Renal cortical epithelial cell (primary cell): ENCODE results near the gene CDC42EP4. TPM values are rescaled to one million over a fixed set of nuclear protein-coding genes. Genes with fewer than 3 reads are reported as not detected.
"Not testable (repeated sequence)": the region's sequence is repeated elsewhere in the genome, so short reads cannot be mapped to it uniquely, and the experiment has no call there.

ENCODE experiments used
- DNase-seq: peaks from one replicate; pipeline ENCODE4 v3.0.0-alpha.2; 2011; ENCODE audit warnings: low read depth
- total RNA-seq: library from RNA; depleted of rRNA; stranded (reverse); fragments of >200 nt; gene quantifications from 2 replicates; pipeline ENCODE4 v1.2.3, GENCODE V29; 2014

The CDC42EP4 gene
- total RNA-seq, 1 donor from 2014 or later: 70.2 TPM

DNA sequence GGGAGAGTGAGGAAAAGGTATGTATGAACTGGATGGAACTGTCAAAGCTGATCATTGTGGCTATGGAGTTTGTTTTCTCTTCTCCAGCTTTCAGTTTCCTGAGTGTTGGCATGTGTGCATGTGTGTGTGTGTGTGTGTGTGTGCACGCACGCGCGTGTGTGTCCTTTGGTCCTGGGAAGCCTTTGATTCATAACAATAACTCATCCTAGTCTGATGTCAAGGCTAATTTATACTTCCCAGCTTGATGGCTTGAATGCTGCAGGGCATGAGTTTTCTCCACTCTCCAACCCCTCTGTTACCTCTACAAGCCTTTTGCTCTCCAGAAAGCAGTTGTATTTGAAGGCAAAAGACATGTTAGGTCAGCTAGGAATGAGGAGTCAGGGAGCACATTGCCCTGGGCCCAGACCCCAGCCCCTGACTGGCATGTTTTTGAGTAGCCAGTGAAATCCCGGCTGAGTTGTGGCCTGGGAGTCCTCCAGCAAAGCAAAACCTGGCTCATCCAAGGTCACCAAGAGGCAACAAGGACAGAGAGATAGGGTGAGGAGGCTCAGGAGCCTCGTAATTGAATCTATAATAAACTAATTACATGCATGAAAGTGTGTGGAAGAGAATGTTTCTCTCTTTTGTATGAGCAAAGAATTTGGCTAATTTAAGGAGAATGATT lies 8.9 kb upstream of the CDC42EP4 start:
- DNase-seq: no peak

DNA sequence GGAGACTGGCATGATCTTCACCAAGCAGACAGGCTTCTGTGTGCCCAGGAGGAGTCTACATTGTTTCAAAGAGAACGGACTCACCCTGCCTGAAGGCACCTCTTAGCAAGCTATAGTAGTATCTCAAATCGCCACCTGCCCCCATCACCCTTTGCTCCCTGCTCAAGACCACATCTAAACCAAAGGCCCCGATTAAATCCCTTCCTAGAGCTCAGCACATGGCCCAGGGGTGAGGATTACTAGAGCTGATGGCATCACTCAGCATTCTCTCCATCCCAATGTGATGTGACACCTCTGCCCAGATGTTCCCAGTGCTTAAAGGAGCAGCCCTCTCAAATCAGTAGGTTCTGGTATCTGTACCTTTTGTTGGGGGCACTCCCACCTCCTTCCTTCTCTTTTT lies 8.0 kb upstream of the CDC42EP4 start:
- DNase-seq: no peak

DNA sequence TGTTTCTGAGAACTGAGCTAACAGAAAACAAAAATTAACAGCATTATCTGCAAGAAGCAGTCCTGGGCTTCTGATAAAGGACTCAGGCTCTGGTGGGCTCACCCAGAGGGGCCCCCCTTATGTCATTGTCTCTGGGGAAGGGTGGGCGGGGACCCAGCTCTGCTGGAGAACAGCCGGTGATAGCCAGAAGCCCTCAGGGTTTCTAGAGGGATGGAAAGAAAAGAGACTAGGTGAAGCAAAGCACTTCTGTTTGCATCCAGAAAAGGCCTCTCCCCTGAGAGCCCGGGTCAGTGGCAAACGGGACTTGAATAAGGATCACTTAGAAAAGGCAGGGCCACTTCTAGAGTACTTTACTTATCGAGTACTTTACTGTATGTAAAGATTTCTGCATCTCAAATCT lies 7.0 kb upstream of the CDC42EP4 start:
- DNase-seq: no peak

DNA sequence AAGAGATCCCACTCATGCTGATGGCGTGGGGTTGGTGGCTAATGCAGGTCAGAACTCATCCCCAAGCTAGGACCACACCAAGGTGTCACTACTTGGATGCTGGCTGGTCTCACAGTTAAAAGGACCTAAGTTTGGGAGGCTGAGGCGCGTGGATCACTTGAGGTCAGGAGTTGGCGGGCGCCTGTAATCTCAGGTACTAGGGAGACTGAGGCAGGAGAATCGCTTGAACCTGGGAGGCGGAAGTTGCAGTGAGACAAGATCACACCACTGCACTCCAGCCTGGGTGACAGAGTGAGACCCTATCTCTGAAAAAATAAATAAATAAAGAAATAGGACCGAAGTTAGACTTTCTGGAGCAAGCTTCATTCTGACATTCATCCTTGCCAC lies 6.6 kb upstream of the CDC42EP4 start:
- no peak for DNase-seq

DNA sequence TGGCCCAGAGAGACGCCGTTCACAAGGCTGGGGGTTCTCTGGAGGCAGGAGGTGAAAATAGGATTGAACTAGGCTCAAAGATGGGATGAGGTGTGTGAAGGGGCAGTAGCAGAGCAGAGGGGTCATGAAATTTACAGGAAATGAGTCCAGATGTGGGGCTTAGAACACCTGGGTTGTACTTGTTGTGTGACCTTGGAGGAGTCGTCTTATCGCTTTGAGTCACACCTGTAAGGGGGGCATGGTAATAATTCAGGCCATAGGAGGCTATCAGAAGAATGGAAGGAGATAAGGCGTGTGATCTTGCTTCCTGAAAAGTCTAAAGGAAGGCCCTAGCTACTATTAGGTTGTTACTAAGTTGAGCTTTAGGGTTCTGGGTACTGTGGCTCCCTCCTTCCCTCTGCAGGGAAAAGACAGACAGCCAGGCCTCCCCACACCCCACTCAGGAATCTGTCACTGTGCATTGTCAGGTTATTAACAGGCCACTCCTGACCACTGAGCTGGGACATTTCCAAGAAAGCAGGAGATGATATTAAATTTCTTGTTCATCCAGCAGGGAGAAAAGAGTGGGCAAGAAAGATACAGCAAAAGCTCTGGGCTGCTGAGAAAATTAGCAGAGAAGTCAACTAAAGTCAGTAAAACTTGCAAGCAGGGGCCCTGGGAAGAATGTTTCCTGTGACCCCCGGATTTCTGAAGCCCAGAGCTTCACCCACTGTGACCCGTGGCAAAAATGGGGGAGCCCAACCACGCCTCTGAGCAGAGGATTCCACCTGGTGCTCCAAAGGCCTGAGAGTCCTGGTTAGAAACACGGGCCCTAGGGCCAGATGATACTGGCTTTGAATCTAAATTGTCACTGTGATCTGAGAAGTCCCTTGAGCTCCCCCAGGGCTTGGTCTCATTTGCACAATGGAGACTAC lies 6.0 kb upstream of the CDC42EP4 start:
- DNase-seq: no peak

DNA sequence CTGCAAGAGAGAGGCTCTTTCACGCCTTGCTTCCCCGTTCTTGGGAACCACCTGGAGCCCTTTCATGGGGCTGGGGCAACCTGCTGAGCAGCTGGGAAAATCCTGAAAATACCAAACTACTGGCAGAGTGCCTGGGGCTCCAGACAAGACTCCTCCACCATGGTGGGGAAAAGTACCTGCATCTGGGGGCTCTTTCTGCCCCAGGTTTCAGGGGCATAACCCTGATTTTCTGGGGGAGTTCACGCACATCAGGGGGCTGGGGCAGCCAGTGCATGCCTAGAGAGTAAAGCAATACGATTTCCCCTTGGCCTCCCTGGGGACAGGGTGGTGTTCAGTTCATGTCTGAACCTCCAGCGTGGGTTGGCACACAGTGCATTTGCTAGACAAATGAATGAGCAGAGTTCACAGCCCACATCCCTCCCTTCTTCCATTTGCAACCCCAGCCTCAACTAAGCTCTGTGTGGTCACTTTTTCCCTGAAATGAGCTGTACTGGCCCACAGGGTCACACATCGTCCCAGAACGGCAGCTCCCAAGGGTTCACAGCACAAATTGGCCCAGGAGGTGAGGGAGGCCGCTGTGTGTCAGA lies 5.2 kb upstream of the CDC42EP4 start:
- no peak for DNase-seq

DNA sequence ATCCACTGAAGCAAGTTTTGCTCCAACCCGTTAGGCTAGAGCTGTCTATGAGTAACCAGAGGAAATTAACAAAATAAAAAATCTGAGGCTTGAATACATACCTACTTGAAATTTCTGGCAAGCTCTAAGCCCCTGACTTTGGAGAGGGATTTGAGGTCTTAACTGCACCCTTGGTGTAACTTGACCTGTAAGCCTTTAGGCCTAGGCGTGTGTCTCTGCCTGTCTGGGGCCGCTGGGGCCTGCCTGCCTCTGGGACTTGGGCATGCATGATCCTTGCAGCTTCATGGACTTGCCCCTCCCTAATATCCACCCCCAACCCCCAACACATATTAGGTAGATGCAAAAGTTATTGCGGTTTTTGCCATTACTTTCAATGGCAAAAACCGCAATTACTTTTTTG lies 3.7 kb upstream of the CDC42EP4 start:
- no peak for DNase-seq

DNA sequence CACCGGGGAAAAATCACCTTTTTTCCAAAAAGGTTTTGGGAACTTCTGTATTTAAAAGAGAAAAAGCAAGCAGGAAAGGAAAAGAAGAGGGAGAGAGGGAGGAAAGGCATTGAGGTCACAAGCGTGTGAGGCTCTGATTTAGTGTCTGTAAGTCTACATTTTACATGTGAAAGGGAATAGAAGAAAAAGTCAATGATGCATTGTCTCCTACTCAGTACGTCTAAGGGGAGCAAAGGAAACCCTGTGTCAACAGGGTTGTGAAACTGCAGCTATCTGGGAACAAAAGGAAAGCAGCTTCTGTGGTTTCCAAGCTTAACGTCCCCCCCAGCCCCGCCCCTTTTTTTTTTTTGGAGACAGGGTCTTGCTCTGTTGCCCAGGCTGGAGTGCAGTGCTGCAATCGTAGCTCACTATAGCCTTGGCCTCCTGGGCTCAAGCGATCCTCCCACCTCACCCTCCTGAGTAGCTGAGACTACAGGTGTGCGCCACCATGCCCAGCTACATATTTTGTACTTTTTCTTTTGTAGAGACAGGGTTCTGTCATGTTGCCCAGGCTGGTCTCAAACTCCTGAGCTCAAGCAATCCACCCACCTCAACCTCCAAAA lies 1.8 kb upstream of the CDC42EP4 start:
- DNase-seq: no peak

DNA sequence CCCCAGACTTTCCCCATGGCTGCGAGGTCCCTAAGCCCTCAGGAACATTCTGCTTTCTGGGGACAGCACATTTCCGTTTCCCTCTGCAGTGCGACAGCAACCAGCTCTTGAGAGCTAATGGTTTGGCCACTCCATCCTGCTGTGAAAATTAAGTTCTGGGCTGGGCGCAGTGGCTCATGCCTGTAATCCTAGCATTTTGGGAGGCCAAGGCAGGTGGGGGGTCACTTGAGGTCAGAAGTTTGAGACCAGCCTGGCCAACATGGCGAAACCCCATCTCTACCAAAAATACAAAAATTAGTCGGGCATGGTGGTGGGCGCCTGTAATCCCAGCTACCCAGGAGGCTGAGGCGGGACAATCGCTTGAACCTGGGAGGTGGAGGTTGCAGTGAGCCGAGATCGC lies 1.1 kb upstream of the CDC42EP4 start:
- DNase-seq: not testable (repeated sequence)

DNA sequence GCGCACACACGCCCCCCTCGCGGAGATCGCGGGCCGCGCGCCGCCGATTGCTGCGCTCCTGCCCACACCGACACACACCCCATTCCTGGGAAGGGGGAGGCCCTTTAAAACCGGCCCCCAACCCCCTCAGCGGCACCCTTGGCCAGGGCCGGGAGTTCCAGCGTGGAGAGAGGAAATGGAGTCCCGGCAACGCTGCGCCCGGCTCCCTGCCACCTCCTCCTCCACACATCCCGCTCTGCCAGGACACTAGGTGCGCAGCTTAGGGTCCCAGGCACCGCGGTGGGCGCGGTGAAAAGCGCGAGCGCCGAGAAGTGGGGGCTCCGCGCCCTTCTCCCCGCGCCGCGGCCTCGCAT lies 397 bp downstream of the CDC42EP4 start:
- DNase-seq: no peak

DNA sequence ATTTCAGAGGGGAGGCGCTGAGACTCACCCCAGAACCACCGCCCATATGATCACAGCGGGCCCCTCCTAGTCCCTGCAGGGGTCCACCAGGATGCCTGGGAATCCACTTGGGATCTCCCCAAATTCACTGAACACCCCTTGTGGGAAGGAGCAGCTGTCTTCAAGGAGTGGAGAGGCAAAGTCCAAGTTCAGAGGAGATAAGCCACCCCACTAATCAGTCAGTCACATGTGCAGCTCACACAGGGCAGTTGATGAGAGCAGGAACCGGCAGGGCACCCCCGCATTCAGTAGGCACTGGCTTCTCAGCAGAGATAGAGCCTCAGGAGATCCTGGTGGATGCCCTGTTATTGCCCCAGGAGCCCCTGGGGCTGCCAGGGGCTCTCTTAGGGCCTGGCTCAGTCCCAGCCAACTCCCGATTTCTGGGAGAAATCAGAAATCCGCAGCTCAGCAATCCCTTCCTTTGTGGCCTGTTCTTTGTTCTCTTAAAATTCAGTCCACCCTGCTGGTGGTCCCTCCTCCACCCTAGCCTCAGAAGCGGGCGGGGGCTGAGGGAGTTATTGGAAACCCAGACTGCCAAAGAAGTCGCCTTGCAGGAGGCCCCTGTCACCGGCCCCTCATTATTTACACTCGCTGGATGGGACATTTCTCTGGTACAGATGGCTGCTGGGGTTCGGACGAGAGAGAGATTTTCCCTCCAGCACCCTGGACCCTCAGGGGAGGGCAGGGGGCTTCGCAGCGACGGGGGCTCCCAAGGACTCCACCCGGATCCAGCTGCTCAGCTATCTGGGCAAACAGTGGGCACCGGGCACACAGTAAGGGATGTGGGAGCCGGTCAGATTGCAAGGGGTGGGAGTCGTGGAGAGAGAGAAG lies 1.8 kb downstream of the CDC42EP4 start:
- no peak for DNase-seq

DNA sequence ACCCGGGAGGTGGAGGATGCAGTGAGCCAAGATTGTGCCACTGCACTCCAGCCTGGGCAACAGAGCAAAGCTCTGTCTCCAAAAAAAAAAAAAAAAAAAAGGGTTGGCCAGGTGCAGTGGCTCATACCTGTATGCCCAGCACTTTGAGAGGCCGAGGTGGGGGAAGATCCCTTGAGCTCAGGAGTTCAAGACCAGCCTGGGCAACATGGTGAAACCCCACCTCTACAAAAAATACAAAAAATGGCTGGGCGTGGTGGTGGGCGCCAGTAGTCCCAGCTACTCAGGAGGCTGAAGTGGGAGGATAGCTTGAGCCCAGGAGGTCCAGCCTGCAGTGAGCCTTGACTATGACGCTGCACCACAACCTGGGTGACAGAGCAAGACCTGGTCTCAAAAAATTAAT lies 2.8 kb downstream of the CDC42EP4 start:
- DNase-seq: not testable (repeated sequence)

DNA sequence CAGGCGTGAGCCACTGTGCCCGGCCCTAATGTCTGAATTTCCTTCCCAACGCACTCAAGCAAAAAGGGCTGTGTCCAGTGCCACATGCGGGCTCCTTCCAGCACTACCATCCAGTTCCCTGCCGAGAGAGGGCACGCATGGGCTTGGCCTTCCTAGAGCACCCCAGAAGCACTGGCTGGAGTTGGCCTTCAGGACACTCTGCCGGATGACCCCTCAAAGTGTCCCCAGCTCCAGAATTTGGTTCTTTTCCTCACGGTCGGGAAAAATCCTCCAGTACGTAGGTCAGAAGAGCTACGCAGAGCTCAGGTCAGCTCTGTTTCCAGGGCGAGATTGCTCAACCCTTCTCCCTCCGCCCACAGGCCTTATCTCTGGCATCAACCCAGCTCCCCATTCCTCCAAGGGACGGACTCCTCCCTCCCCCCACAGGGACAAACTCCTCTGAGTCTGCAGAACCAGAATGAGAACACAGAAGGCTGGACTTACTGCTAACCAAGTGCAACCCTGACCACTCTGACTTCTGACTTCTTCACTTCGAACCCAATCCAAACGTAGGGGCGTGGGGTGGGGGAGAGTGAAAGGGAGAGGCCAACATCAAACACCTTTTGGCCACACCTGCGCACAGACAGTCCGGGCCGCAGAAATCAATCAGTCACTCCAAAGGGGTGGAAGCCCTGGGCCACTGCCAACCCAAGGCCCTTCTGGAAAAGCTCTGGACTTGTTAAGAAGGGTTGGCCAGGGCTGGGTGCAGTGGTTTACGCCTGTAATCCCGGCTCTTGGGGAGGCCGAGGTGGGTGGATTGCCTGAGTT lies 3.6 kb downstream of the CDC42EP4 start:
- peak; percentile 90 for DNase-seq

DNA sequence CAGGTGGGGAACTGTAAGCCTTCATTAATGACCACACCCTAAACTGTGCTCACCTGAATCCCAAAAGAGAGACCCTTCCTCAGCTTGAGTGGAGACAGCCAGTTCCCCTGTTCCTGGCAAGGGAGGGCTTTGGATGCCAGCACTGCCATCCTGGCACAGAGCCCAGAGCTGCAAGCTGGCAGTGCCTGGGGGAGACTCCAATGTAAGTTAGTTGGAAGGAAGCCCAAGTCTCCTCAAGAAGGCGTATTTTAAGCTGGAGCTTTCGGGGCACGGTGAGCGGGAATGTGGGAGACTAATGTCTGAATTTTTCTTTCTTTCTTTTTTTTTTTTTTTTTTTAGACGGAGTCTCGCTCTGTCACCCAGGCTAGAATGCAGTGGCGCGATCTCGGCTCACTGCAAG lies 4.7 kb downstream of the CDC42EP4 start:
- DNase-seq: peak; percentile 61

DNA sequence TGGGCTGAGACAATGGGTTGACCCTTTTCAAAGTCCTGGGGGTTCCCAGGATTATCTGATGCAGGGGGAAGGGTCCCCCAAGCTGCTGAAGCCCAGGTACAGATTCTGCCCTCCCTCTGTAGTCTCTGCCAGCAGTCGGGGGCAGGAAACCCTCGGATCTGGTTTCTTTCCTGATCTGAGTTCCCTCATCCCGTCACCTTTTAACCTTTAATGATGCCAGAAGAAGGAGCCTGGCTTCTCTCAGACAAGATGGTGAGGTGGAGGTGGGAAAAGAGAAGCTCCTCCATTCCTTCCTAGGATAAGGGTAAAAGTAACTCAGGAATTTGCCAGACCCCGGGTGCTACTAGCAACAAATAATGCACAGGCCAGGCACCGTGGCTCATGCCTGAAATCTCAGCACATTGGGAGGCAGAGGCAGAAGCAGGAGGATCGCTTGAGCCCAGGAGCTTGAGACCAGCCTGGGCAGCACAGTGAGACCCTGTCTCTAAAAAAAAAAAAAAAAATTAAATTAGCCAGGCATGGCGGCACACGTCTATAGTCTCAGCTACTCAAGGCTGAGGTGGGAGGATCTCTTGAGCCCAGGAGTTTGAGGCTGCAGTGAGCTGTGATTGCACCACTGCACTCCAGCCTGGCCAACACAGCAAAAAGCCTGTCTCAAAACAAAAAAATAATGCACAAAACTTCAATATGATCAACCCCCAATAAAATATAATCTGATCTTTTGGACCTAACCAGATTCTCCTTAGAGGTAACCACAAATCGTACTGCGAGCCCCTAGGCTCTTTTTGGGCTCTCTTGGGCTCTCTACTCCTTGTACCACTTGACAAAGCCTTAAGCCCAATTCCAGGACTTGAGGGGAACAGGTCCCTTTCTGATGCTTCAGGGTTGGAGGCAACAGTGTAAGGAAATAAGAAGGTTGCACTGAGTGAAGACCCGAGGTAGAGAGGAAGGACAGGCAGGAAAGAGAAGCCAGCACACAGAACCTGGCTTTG lies 5.7 kb downstream of the CDC42EP4 start:
- DNase-seq: no peak

DNA sequence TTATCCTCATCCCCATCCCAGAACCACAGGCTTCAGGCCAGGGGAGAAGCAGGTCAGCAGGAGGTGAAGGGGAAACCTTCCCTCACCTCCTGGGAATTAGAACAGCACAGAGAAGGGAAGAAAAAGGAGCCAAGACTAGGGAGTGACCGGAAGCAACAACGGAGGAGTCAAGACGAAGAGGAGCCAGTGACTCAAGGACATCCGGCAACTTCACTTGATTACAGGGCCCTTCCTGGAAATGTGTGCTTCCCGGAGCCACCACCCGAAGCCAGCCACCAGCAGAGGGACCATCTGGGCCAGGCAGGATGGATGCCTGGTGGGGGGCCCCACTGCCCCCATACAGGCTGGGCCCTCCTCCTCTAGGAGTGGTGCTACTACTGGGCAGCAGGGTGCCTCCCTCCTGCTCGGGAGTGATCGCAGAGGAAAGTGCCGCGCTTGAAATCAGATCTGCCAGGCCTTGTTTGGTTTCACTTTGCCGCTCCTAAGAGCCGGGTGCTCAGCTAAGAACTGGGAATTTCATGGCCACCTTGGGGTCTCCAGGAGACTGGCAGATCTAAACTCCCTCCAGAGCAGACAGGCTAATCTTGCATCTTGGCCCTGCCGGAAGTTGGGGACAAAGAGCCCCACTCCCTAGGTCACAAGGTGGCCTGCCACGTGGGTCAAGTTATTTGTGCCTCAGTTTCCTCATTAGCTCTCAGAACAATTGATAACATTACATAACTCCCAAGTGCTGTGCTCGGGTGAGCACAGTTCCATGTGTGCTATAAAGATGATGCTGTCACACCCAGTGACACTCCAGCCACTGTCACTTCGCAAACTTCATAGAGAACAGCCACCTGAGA lies 6.6 kb downstream of the CDC42EP4 start:
- DNase-seq: peak; percentile 58

DNA sequence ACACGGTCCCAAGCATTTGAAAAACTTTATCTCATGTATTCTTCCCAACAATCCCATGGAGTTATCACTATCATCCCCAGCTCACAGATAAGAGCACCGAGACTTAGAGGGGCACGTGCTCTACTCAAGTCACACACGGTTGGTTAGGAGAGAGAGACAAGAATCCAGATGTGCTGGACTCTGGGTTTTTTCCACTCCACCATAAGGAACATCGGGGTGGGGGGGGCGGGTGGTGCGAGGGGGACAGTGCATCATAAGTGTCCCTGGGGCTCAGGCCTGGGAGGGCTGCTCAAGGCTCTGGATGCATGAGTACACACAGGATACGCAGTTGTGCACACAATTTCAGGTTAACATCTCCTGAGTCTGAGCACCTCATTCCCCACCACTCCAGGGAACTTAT lies 7.4 kb downstream of the CDC42EP4 start:
- DNase-seq: no peak

DNA sequence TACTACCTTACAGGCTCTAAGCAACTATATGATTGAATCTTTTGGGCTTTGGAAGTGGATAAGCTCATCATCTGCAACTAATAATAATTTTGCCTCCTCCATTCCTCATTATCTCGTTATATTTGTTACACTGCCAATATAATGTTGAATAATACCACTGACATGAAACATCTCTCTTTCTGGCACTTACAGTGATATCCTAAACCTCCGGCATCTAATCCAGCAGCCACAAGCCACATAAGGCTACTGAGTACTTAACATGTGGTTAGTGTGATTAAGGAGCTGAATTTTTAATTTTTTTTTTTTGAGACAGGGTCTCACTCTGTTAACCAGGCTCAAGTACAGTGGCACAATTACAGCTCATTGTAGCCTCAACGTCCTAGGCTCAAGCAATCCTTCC lies 9.6 kb downstream of the CDC42EP4 start:
- no peak for DNase-seq

DNA sequence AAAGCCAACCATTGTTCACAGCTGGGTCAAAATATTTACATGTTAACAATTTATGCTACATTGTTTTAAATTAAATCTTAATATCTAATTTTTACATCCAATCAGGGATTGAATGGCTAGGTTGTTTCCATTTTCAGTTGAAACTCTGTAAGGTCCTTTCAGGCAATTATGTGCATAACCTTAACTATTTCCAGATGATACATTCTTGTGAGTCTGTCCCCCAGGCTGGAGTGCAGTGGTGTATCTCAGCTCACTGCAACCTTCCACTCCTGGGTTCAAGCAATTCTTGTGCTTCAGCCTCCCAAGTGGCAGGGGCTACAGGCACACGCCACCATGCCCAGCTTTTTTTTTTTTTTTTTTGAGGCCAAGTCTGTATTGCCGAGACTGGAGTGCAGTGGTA lies 10.4 kb downstream of the CDC42EP4 start:
- DNase-seq: no peak
